T-helper 22 cell (primary cell): Measurements from ENCODE around the gene EHF.
"Not testable (repeated sequence)": the region's sequence is repeated elsewhere in the genome, so short reads cannot be mapped to it uniquely, and the experiment has no call there.

Experiments used
- DNase-seq: peaks from one replicate; pipeline ENCODE4 v3.0.0-alpha.2; 2020; ENCODE audit warnings: low read depth

Gene EHF

GRCh38 chr11:34668583-34669053 is 47.7 kb downstream of the EHF start:
- DNase-seq = no peak

GRCh38 chr11:34669458-34669857 is 48.6 kb downstream of the EHF start:
- DNase-seq = no peak

- no peak for DNase-seq
Measured at GRCh38 chr11:34671117-34671516, 50.2 kb downstream of the EHF start.

- no peak for DNase-seq
Measured at GRCh38 chr11:34671946-34672345, 51.1 kb downstream of the EHF start.

GRCh38 chr11:34674038-34674437 is 53.1 kb downstream of the EHF start:
- DNase-seq = no peak

- no peak for DNase-seq
Measured at GRCh38 chr11:34676227-34676626, 55.3 kb downstream of the EHF start.

GRCh38 chr11:34679681-34680080 is 58.8 kb downstream of the EHF start:
- DNase-seq = no peak

GRCh38 chr11:34680206-34680605 is 59.3 kb downstream of the EHF start:
- no peak for DNase-seq

GRCh38 chr11:34680918-34681586 is 60.2 kb downstream of the EHF start:
- DNase-seq = no peak

GRCh38 chr11:34682825-34683224 is 61.9 kb downstream of the EHF start:
- DNase-seq = no peak

GRCh38 chr11:34683396-34683795 is 62.5 kb downstream of the EHF start:
- no peak for DNase-seq

GRCh38 chr11:34685864-34686263 is 65.0 kb downstream of the EHF start:
- no peak for DNase-seq

GRCh38 chr11:34692299-34692698 is 71.4 kb downstream of the EHF start:
- not testable (repeated sequence) for DNase-seq

- DNase-seq = no peak
Measured at GRCh38 chr11:34696862-34697261, 76.0 kb downstream of the EHF start.

- DNase-seq = no peak
Measured at GRCh38 chr11:34706709-34707461, 86.0 kb downstream of the EHF start.

- no peak for DNase-seq
Measured at GRCh38 chr11:34707462-34707840, 86.6 kb downstream of the EHF start.
